GM12878 (cell line): ENCODE data around the gene C1GALT1. TPM values are rescaled to one million over a fixed set of nuclear protein-coding genes. Genes with fewer than 3 reads are reported as not detected.
"Not testable (repeated sequence)": the region's sequence is repeated elsewhere in the genome, so short reads cannot be mapped to it uniquely, and the experiment has no call there.

Experiments
- ATAC-seq: fragments of 200-7000 bp; cut with Tn5 transposase; 3 replicates; pipeline ENCODE4 v1.9.1; 2020; ENCODE audit warnings: mild to moderate bottlenecking, moderate library complexity
- BruUV-seq: library from RNA; stranded (reverse); fragments of 400-500 nt; replicated peaks from 2 replicates; lab custom pipeline; 2021; lab: Mats Ljungman, UMichigan
- CTCF ChIA-PET: fragments of 300-600 bp; sonication (Branson Sonifier 250); formaldehyde crosslinking; extraction: SDS; loops from one replicate; lab custom pipeline; 2021; ENCODE audit warnings: inconsistent platforms; lab: Yijun Ruan, JAX
- POLR2A ChIA-PET: fragments of 350-600 bp; formaldehyde crosslinking; extraction: SDS; loops from one replicate; lab custom pipeline; 2021; ENCODE audit warnings: inconsistent platforms; lab: Charles Lee
- RAD21 ChIA-PET: fragments of 300-600 bp; sonication (Branson Sonifier 250); formaldehyde crosslinking; loops from one replicate; lab custom pipeline; 2023; ENCODE audit warnings: antibody characterized with exemption; ENCODE audit not compliant: unreplicated experiment; lab: Charles Lee
- SMC1A ChIA-PET: fragments of 300-600 bp; sonication (Branson Sonifier 250); formaldehyde crosslinking; loops from one replicate; lab custom pipeline; 2023; ENCODE audit not compliant: unreplicated experiment, uncharacterized antibody; lab: Charles Lee
- DNase-seq: peaks from one replicate; pipeline ENCODE4 v3.0.0-alpha.2; 2011; ENCODE audit warnings: low read depth, low spot score
- FAIRE-seq: peaks from 3 replicates; lab custom pipeline; 2011; peaks lifted over from hg19 to GRCh38; lab: Jason Lieb, UNC
- H2AFZ ChIP-seq: 2 replicates; pipeline ENCODE4 v1.6.0; 2011; ENCODE audit warnings: low read depth, low read length, control low read depth; ENCODE audit not compliant: control insufficient read depth
- H3K27ac ChIP-seq: 2 replicates; pipeline ENCODE4 v1.5.1; 2011; ENCODE audit warnings: control low read depth; ENCODE audit not compliant: control insufficient read depth, insufficient read depth
- H3K27me3 ChIP-seq, 2 experiments: replicated peaks in 1 of 2; 2 replicates each; pipeline versions ENCODE4 v1.6.0 to v1.6.1; 2011; ENCODE audit warnings: low read length in 1 of 2; ENCODE audit not compliant: control insufficient read depth in 2 of 2, insufficient read depth in 2 of 2
- H3K36me3 ChIP-seq, 2 experiments: 2 replicates each; pipeline ENCODE4 v1.5.1; 2011; ENCODE audit warnings: low read length in 1 of 2; ENCODE audit not compliant: control insufficient read depth in 2 of 2, insufficient read depth in 2 of 2
- H3K4me1 ChIP-seq: 2 replicates; pipeline ENCODE4 v1.6.1; 2011; ENCODE audit warnings: mild to moderate bottlenecking, low read length, moderate library complexity, mixed read lengths; ENCODE audit not compliant: control insufficient read depth, insufficient read depth
- H3K4me2 ChIP-seq: 2 replicates; pipeline ENCODE4 v1.6.0; 2011; ENCODE audit warnings: control low read depth; ENCODE audit not compliant: control insufficient read depth, insufficient read depth
- H3K4me3 ChIP-seq: fragments of 200-600 bp; sonication (generic); 2 replicates; pipeline ENCODE4 v1.5.1; 2016
- H3K79me2 ChIP-seq: 2 replicates; pipeline ENCODE4 v1.6.0; 2011; ENCODE audit warnings: low read length; ENCODE audit not compliant: control insufficient read depth, insufficient read depth
- H3K9ac ChIP-seq: 2 replicates; pipeline ENCODE4 v1.8.0; 2011; ENCODE audit warnings: low read length, control low read depth, mixed read lengths; ENCODE audit not compliant: control insufficient read depth, insufficient read depth
- H3K9me3 ChIP-seq: replicated peaks from 3 replicates; pipeline ENCODE4 v1.5.1; 2011; ENCODE audit warnings: mild to moderate bottlenecking, low read length; ENCODE audit not compliant: control insufficient read depth, insufficient read depth
- H4K20me1 ChIP-seq: 2 replicates; pipeline ENCODE4 v1.6.0; 2011; ENCODE audit not compliant: control insufficient read depth, insufficient read depth
- BMI1 ChIP-seq: fragments of 450-650 bp; IDR thresholded peaks from 2 replicates; pipeline ENCODE4 v1.6.1; 2016; ENCODE audit warnings: mild to moderate bottlenecking, moderate library complexity, borderline replicate concordance
- CTCF ChIP-seq, 3 experiments: IDR thresholded peaks in 2 of 3; conservative IDR thresholded peaks in 1 of 3; 2 replicates each; pipeline ENCODE4 v1.5.1; 2011; ENCODE audit warnings: low read depth in 3 of 3, low read length in 3 of 3, mild to moderate bottlenecking in 3 of 3, control low read depth in 2 of 3, moderate library complexity in 2 of 3, inconsistent platforms in 1 of 3, mixed read lengths in 1 of 3; ENCODE audit not compliant: control insufficient read depth in 2 of 3, insufficient read depth in 1 of 3; ENCODE audit errors: extremely low read depth in 1 of 3
- SIX5 ChIP-seq: IDR thresholded peaks from 2 replicates; pipeline ENCODE4 v1.6.1; 2011; ENCODE audit warnings: mild to moderate bottlenecking, low read depth, low read length, moderate library complexity; ENCODE audit not compliant: severe bottlenecking
- SMAD1 ChIP-seq: fragments of 450-650 bp; IDR thresholded peaks from 2 replicates; pipeline ENCODE4 v1.6.1; 2018; ENCODE audit warnings: mild to moderate bottlenecking, low read depth; ENCODE audit not compliant: partially characterized antibody
- STAT3 ChIP-seq: IDR thresholded peaks from 2 replicates; pipeline ENCODE4 v1.6.1; 2011; ENCODE audit warnings: low read depth, low read length, improper control_type of control experiment
- ZNF217 ChIP-seq: fragments of 450-650 bp; IDR thresholded peaks from 2 replicates; pipeline ENCODE4 v1.6.1; 2017; ENCODE audit warnings: antibody characterized with exemption, mild to moderate bottlenecking
- ZSCAN29 ChIP-seq: fragments of 450-650 bp; IDR thresholded peaks from 2 replicates; pipeline ENCODE4 v1.6.1; 2017; ENCODE audit warnings: mild to moderate bottlenecking, moderate library complexity
- WGBS: methylation state at CpG from one replicate; pipeline ENCODE4 v1.1.6; 2016; ENCODE audit warnings: low lambda C conversion rate; ENCODE audit not compliant: insufficient replicate concordance, insufficient coverage; ENCODE audit errors: missing lambda C conversion rate; 5-methylcytosine and 5-hydroxymethylcytosine counted together
- in situ Hi-C: fragments of 300-500 bp; cut with MboI; formaldehyde crosslinking; loops from 9 replicates; pipeline ENCODE4 v1.14.3; 2018; ENCODE audit warnings: mixed read lengths
- intact Hi-C: fragments of 100-400 bp; cut with micrococcal nuclease; formaldehyde crosslinking; loops from one replicate; pipeline ENCODE4 v1.14.2; 2022; ENCODE audit not compliant: unreplicated experiment
- polyA plus RNA-seq, 11 experiments: library from polyadenylated mRNA; depleted of rRNA in 4 of 11; unstranded in 6 of 11; stranded (reverse) in 5 of 11; fragments of >200 nt; fragmentation: Nextera tagmentation in 4 of 11; fragmentation: Illumina TruSeq in 1 of 11; extraction: Ambion mirVana in 4 of 11; extraction: Trizol in 1 of 11; gene quantifications; 1 replicate in 1 of 11; 2 replicates in 10 of 11; pipeline versions ENCODE4 v1.2.1 to v1.2.3, GENCODE V29; 2011 to 2016; ENCODE audit warnings: inconsistent platforms in 2 of 11, missing spikeins in 2 of 11, low read depth in 1 of 11
- total RNA-seq, 4 experiments: library from RNA; depleted of rRNA in 3 of 4; stranded (reverse); fragments of >200 nt in 3 of 4; fragmentation: Illumina TruSeq in 1 of 4; extraction: Trizol in 1 of 4; gene quantifications; 2 replicates each; pipeline versions ENCODE4 v1.2.1 to v1.2.3, GENCODE V29; 2013 to 2021

Gene C1GALT1
- total and polyA plus RNA-seq, 10 of the 15 experiments (the other 5 are each of a cell fraction or from before 2014, with no cell fraction given), result 1.6 to 25.0 (median 8.5) TPM

GRCh38 chr7:7242899-7243298, 60.6 kb downstream of the C1GALT1 start (continued):
- no peak for TF ChIP-seq CTCF (IDR thresholded peaks at IDR 0.05 in 2 of 3, conservative IDR thresholded peaks at IDR 0.05 in 1 of 3; ENCODE audit: control insufficient read depth in 2 of 3, extremely low read depth in 1 of 3, insufficient read depth in 1 of 3, low read depth in 3 of 3, low read length in 3 of 3)
- TF ChIP-seq BMI1, result no peak
- no peak for TF ChIP-seq STAT3

GRCh38 chr7:7245233-7245632, 62.9 kb downstream of the C1GALT1 start:
- RAD21 ChIA-PET, FAIRE-seq, H4K20me1 ChIP-seq, H3K27me3 ChIP-seq, H3K9me3 ChIP-seq, CTCF ChIA-PET, H3K4me2 ChIP-seq, SMC1A ChIA-PET, H3K9ac ChIP-seq, H3K4me1 ChIP-seq, H3K4me3 ChIP-seq, H2AFZ ChIP-seq, H3K79me2 ChIP-seq, BruUV-seq, ATAC-seq, POLR2A ChIA-PET, intact Hi-C loops, H3K27ac ChIP-seq, in situ Hi-C loops, DNase-seq, H3K36me3 ChIP-seq: not testable (repeated sequence)
- 94% methylated on average over 13 of the region's 13 CpGs for WGBS

- no peak overlapping the region for H3K4me2 ChIP-seq
- H3K79me2 ChIP-seq, result no peaks in the 10 kb centered on the region
- H3K27me3 ChIP-seq, result no peaks in the 10 kb centered on the region
- SMC1A ChIA-PET, result no interaction called here
- no peaks in the 10 kb centered on the region for H3K9me3 ChIP-seq
- H3K4me3 ChIP-seq, result no peak overlapping the region
- H3K9ac ChIP-seq, result no peak overlapping the region
- WGBS, result 97% methylated on average over 3 of the region's 3 CpGs
- no peak for FAIRE-seq
- in situ Hi-C loops, result no loop called here
- intact Hi-C loops, result no loop called here
- H4K20me1 ChIP-seq, result no peaks in the 10 kb centered on the region
- TF ChIP-seq ZNF217, result no peak
- TF ChIP-seq SMAD1, result no peak
- no peak for TF ChIP-seq ZSCAN29
- TF ChIP-seq SIX5, result no peak
- TF ChIP-seq, all 136 proteins: peak for 0
- ChIA-PET RAD21 (no interaction called here), POLR2A (no interaction called here), CTCF (no interaction called here)
- H3K27ac ChIP-seq, result no peak overlapping the region
- no peak for ATAC-seq
- H3K4me1 ChIP-seq, result peaks cover 1% of the 10 kb centered on the region; the same call in 1 of the 2 replicates
- no peak for DNase-seq
- H2AFZ ChIP-seq, result no peak overlapping the region
- no peaks in the 10 kb centered on the region; a peak in 1 of 4 replicates for H3K36me3 ChIP-seq
- no TSS peak for BruUV-seq
Observed at GRCh38 chr7:7246223-7246622, 63.9 kb downstream of the C1GALT1 start.
